H9 (cell line): Measurements from ENCODE around the gene C3orf70. TPM values are rescaled to one million over a fixed set of nuclear protein-coding genes. Genes with fewer than 3 reads are reported as not detected.

Source experiments
- DNase-seq: peaks from one replicate; pipeline ENCODE4 v3.0.0-alpha.2; 2017
- H2AFZ ChIP-seq: one replicate; pipeline ENCODE4 v1.6.1; 2013; ENCODE audit warnings: mild to moderate bottlenecking, low read length, control low read depth, moderate library complexity
- H2AK5ac ChIP-seq: 2 replicates; pipeline ENCODE4 v1.6.1; 2013; ENCODE audit warnings: low read length, control low read depth, mixed read lengths; ENCODE audit not compliant: insufficient read length
- H2BK120ac ChIP-seq: one replicate; pipeline ENCODE4 v1.6.1; 2013; ENCODE audit warnings: low read depth, mild to moderate bottlenecking, low read length, control low read depth, inconsistent platforms; ENCODE audit not compliant: poor library complexity, severe bottlenecking
- H2BK12ac ChIP-seq: 2 replicates; pipeline ENCODE4 v1.6.1; 2013; ENCODE audit warnings: low read length, control low read depth, mixed read lengths, low read depth; ENCODE audit not compliant: insufficient read length
- H2BK15ac ChIP-seq: 2 replicates; pipeline ENCODE4 v1.6.1; 2013; ENCODE audit warnings: low read depth, low read length, control low read depth
- H2BK20ac ChIP-seq: one replicate; pipeline ENCODE4 v1.6.1; 2013; ENCODE audit warnings: low read depth, mild to moderate bottlenecking, low read length, control low read depth, inconsistent platforms; ENCODE audit not compliant: poor library complexity, severe bottlenecking
- H2BK5ac ChIP-seq: 2 replicates; pipeline ENCODE4 v1.6.1; 2013; ENCODE audit warnings: low read length, control low read depth, mixed read lengths; ENCODE audit not compliant: insufficient read length
- H3K14ac ChIP-seq: 2 replicates; pipeline ENCODE4 v1.6.1; 2013; ENCODE audit warnings: low read length, control low read depth; ENCODE audit not compliant: insufficient read depth
- H3K18ac ChIP-seq: 2 replicates; pipeline ENCODE4 v1.6.1; 2013; ENCODE audit warnings: low read depth, mild to moderate bottlenecking, mixed read lengths, low read length, control low read depth; ENCODE audit not compliant: insufficient read length
- H3K23ac ChIP-seq: 2 replicates; pipeline ENCODE4 v1.6.1; 2013; ENCODE audit warnings: low read length, control low read depth, mixed read lengths, low read depth; ENCODE audit not compliant: insufficient read length
- H3K23me2 ChIP-seq: 2 replicates; pipeline ENCODE4 v1.6.1; 2013; ENCODE audit warnings: low read depth, mild to moderate bottlenecking, mixed read lengths, low read length, control low read depth; ENCODE audit not compliant: insufficient read length, poor library complexity, severe bottlenecking
- H3K27ac ChIP-seq: 2 replicates; pipeline ENCODE4 v1.5.1; 2013; ENCODE audit warnings: low read length, control low read depth, mixed read lengths, low read depth; ENCODE audit not compliant: insufficient read length
- H3K27me3 ChIP-seq: 2 replicates; pipeline ENCODE4 v1.6.1; 2013; ENCODE audit warnings: low read length, control low read depth, inconsistent platforms; ENCODE audit not compliant: insufficient read depth
- H3K4ac ChIP-seq: 2 replicates; pipeline ENCODE4 v1.6.1; 2013; ENCODE audit warnings: low read depth, mild to moderate bottlenecking, control low read depth, inconsistent platforms, low read length, moderate library complexity
- H3K4me1 ChIP-seq: 2 replicates; pipeline ENCODE4 v1.6.1; 2013; ENCODE audit warnings: low read length, control low read depth, inconsistent platforms; ENCODE audit not compliant: insufficient read depth
- H3K4me2 ChIP-seq: 2 replicates; pipeline ENCODE4 v1.6.1; 2013; ENCODE audit warnings: low read length, control low read depth, mixed read lengths; ENCODE audit not compliant: insufficient read length, insufficient read depth
- H3K56ac ChIP-seq: 2 replicates; pipeline ENCODE4 v1.6.1; 2013; ENCODE audit warnings: low read depth, mild to moderate bottlenecking, mixed read lengths, low read length, control low read depth; ENCODE audit not compliant: insufficient read length
- H3K79me1 ChIP-seq: 2 replicates; pipeline ENCODE4 v1.6.1; 2013; ENCODE audit warnings: low read depth, mild to moderate bottlenecking, moderate library complexity, low read length, control low read depth, inconsistent platforms; ENCODE audit not compliant: insufficient read depth, poor library complexity, severe bottlenecking
- H3K79me2 ChIP-seq: 2 replicates; pipeline ENCODE4 v1.6.1; 2013; ENCODE audit warnings: low read length, control low read depth, inconsistent platforms; ENCODE audit not compliant: insufficient read depth
- H3K9ac ChIP-seq: 2 replicates; pipeline ENCODE4 v1.6.1; 2013; ENCODE audit warnings: low read length, control low read depth, mixed read lengths; ENCODE audit not compliant: insufficient read length; ENCODE audit errors: extremely low read depth
- H3K9me3 ChIP-seq: one replicate; pipeline ENCODE4 v1.6.1; 2013; ENCODE audit warnings: low read depth, low read length, inconsistent platforms; ENCODE audit not compliant: control insufficient read depth
- H3T11ph ChIP-seq: one replicate; pipeline ENCODE4 v1.6.1; 2013; ENCODE audit warnings: mild to moderate bottlenecking, low read length, control low read depth, inconsistent platforms
- H4K20me1 ChIP-seq: one replicate; pipeline ENCODE4 v1.6.1; 2013; ENCODE audit not compliant: control insufficient read depth, insufficient read length, insufficient read depth
- H4K5ac ChIP-seq: 2 replicates; pipeline ENCODE4 v1.6.1; 2013; ENCODE audit warnings: low read depth, mild to moderate bottlenecking, mixed read lengths, low read length, control low read depth; ENCODE audit not compliant: insufficient read length
- H4K8ac ChIP-seq: replicated peaks from 2 replicates; pipeline ENCODE4 v1.6.1; 2013; ENCODE audit warnings: low read length, control low read depth, mixed read lengths, low read depth; ENCODE audit not compliant: insufficient read length
- H4K91ac ChIP-seq: 2 replicates; pipeline ENCODE4 v1.6.1; 2013; ENCODE audit warnings: low read depth, mild to moderate bottlenecking, moderate library complexity, mixed read lengths, low read length, control low read depth; ENCODE audit not compliant: insufficient read length
- H3K27ac Mint-ChIP-seq, 3 experiments: 2 replicates in 2 of 3; 3 replicates in 1 of 3; pipeline ENCODE4 v1.8.0; 2020 to 2021; ENCODE audit warnings: mixed read lengths in 3 of 3, mild to moderate bottlenecking in 1 of 3, moderate library complexity in 1 of 3
- H3K27me3 Mint-ChIP-seq: 2 replicates; pipeline ENCODE4 v1.8.0; 2021; ENCODE audit warnings: low read depth, mild to moderate bottlenecking, moderate library complexity, mixed read lengths
- H3K36me3 Mint-ChIP-seq, 3 experiments: 2 replicates in 2 of 3; 3 replicates in 1 of 3; pipeline ENCODE4 v1.8.0; 2020 to 2021; ENCODE audit warnings: low read depth in 3 of 3, mixed read lengths in 3 of 3; ENCODE audit not compliant: insufficient read depth in 1 of 3
- H3K4me1 Mint-ChIP-seq, 2 experiments: 2 replicates each; pipeline ENCODE4 v1.8.0; 2020; ENCODE audit warnings: mixed read lengths in 2 of 2
- H3K4me3 Mint-ChIP-seq, 2 experiments: 2 replicates in 1 of 2; 3 replicates in 1 of 2; pipeline ENCODE4 v1.8.0; 2020 to 2021; ENCODE audit warnings: mild to moderate bottlenecking in 2 of 2, mixed read lengths in 2 of 2, moderate library complexity in 1 of 2
- H3K9me3 Mint-ChIP-seq, 2 experiments: 2 replicates in 1 of 2; 3 replicates in 1 of 2; pipeline ENCODE4 v1.8.0; 2020; ENCODE audit warnings: mild to moderate bottlenecking in 2 of 2, mixed read lengths in 2 of 2, moderate library complexity in 1 of 2
- total RNA-seq: library from RNA; stranded (reverse); gene quantifications from 2 replicates; pipeline ENCODE4 v1.2.1, GENCODE V29; 2021
- TF ChIP-seq, protein P1 (sequence below): fragments of 200-600 bp; sonication (generic); conservative IDR thresholded peaks from 3 replicates; pipeline ENCODE4 v1.8.0; 2021; ENCODE audit warnings: antibody characterized with exemption, mild to moderate bottlenecking

The C3orf70 gene
- total RNA-seq, 1 experiment from 2014 or later, result 0.52 TPM

DNA sequence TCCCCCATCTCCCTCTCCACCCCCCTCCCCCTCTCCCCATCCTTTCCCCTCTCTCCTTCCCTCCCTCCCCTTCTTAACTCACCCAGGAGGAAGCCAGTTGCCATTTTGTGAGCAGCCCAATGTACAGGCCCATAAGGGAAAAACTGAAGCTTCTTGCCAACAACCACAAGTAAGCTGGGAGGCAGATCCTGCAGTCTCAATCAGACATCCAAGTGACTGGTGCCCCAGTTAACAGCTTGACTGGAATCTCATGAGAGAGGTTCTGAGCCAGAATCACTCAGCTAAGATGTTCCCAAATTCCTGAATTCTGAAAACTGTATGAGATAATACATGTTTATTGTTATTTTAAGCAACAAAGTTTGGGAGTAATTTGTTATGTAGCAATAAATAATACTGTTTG lies 90.7 kb downstream of the C3orf70 start:
- H3K36me3 Mint-ChIP-seq, result peaks cover 5 to 25% (median 22%) of the 10 kb centered on the region in 3 experiments; a peak in 5 of 7 replicates
- H3K18ac ChIP-seq, result no peak overlapping the region
- H3K4ac ChIP-seq, result no peak overlapping the region
- H3K4me2 ChIP-seq, result no peak overlapping the region
- H3K27ac Mint-ChIP-seq, result no peak overlapping the region; a peak in 1 of 7 replicates
- no peak overlapping the region for H2AFZ ChIP-seq
- H3K56ac ChIP-seq, result no peak overlapping the region
- H2AK5ac ChIP-seq, result no peak overlapping the region
- TF ChIP-seq, protein P1, sequence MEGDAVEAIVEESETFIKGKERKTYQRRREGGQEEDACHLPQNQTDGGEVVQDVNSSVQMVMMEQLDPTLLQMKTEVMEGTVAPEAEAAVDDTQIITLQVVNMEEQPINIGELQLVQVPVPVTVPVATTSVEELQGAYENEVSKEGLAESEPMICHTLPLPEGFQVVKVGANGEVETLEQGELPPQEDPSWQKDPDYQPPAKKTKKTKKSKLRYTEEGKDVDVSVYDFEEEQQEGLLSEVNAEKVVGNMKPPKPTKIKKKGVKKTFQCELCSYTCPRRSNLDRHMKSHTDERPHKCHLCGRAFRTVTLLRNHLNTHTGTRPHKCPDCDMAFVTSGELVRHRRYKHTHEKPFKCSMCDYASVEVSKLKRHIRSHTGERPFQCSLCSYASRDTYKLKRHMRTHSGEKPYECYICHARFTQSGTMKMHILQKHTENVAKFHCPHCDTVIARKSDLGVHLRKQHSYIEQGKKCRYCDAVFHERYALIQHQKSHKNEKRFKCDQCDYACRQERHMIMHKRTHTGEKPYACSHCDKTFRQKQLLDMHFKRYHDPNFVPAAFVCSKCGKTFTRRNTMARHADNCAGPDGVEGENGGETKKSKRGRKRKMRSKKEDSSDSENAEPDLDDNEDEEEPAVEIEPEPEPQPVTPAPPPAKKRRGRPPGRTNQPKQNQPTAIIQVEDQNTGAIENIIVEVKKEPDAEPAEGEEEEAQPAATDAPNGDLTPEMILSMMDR, result no peak
- H2BK12ac ChIP-seq, result no peak overlapping the region
- no peaks in the 10 kb centered on the region for H3K23me2 ChIP-seq
- no peak overlapping the region for H4K5ac ChIP-seq
- H2BK20ac ChIP-seq, result no peak overlapping the region
- no peak overlapping the region for H2BK120ac ChIP-seq
- H2BK15ac ChIP-seq, result no peak overlapping the region
- H3K23ac ChIP-seq, result no peak overlapping the region
- H3K4me1 Mint-ChIP-seq, result no peaks in the 10 kb centered on the region
- H3K27ac ChIP-seq, result no peak overlapping the region
- no peaks in the 10 kb centered on the region for H4K20me1 ChIP-seq
- no peak overlapping the region for H3T11ph ChIP-seq
- H3K9me3 ChIP-seq, result no peaks in the 10 kb centered on the region
- H3K14ac ChIP-seq, result no peak overlapping the region
- H3K4me3 Mint-ChIP-seq, result no peak overlapping the region
- no peak for DNase-seq
- no peaks in the 10 kb centered on the region for H3K27me3 ChIP-seq
- H3K9me3 Mint-ChIP-seq, result peaks cover 38 to 39% of the 10 kb centered on the region in 2 experiments
- H4K91ac ChIP-seq, result no peak overlapping the region
- no peak overlapping the region for H4K8ac ChIP-seq
- no peaks in the 10 kb centered on the region for H3K4me1 ChIP-seq
- peaks cover 1% of the 10 kb centered on the region; the same call in 1 of the 2 replicates for H3K27me3 Mint-ChIP-seq
- H3K9ac ChIP-seq, result no peak overlapping the region
- H3K79me2 ChIP-seq, result no peaks in the 10 kb centered on the region
- H3K79me1 ChIP-seq, result no peaks in the 10 kb centered on the region
- H2BK5ac ChIP-seq, result no peak overlapping the region
